ENCODE data around the gene PTGER3.

PTGER3 gene

DNA sequence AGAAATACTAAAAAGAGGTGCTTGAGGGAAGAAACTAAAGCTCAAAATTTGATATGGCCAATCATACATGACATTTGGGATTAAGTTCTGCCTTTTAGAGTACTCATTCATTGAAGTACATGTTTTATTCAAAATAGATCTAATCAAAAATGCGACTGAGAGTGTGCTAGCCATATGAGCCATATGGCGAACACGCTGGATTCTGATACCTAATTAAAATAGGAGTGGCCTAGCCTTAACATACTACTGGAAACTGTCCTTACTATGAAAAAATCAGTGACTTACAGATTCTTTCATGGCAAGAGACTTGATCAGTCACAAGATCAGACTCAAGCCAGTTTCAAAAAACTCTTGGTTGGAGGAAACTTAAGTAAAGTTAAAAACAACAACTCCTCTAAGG lies 73.9 kb downstream of the PTGER3 start:
- Histone ChIP-seq H3K79me2 (ENCODE audit: low read length) (no peaks in the 10 kb centered on the region), H3K36me3 (replicated peaks; ENCODE audit: low read depth, low read length) (no peaks in the 10 kb centered on the region), H2AFZ (ENCODE audit: low read depth, low read length) (no peak overlapping the region), H3K4me3 (ENCODE audit: low read length) (no peak overlapping the region), H3K4me2 (ENCODE audit: low read length) (no peak overlapping the region), H3K4me1 (ENCODE audit: low read length) (peaks cover 6% of the 10 kb centered on the region), H3K27ac (ENCODE audit: low read length) (no peak overlapping the region), H3K9me3 (ENCODE audit: insufficient read depth, low read length) (no peaks in the 10 kb centered on the region), H3K27me3 (ENCODE audit: low read depth, low read length) (no peaks in the 10 kb centered on the region), H4K20me1 (ENCODE audit: insufficient read depth, low read length) (no peaks in the 10 kb centered on the region), H3K9ac (ENCODE audit: low read length) (no peak overlapping the region)
- TF ChIP-seq, protein P1, sequence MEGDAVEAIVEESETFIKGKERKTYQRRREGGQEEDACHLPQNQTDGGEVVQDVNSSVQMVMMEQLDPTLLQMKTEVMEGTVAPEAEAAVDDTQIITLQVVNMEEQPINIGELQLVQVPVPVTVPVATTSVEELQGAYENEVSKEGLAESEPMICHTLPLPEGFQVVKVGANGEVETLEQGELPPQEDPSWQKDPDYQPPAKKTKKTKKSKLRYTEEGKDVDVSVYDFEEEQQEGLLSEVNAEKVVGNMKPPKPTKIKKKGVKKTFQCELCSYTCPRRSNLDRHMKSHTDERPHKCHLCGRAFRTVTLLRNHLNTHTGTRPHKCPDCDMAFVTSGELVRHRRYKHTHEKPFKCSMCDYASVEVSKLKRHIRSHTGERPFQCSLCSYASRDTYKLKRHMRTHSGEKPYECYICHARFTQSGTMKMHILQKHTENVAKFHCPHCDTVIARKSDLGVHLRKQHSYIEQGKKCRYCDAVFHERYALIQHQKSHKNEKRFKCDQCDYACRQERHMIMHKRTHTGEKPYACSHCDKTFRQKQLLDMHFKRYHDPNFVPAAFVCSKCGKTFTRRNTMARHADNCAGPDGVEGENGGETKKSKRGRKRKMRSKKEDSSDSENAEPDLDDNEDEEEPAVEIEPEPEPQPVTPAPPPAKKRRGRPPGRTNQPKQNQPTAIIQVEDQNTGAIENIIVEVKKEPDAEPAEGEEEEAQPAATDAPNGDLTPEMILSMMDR (IDR thresholded peaks at IDR 0.05; ENCODE audit: low read depth, low read length) = no peak
- no peak for TF ChIP-seq EZH2phosphoT487 (IDR thresholded peaks at IDR 0.05; ENCODE audit: low read depth)

DNA sequence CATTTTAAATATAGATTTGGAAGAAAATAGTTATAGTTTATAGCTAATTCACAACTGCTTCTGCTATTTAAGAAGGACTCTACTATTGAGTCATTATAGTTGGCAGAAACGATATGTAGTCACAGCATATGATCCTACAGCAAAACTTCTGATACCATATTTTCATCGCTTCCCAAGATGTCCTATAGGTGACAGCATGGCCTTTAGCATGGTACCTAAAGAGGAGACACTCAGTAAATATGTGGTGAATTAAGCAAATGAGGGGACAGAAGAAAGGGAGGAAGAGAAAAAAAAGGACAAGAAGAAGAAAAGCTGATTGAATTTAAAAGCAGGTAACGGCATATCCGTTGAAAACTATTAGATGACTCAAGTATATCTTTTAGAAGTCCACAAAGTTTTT lies 77.2 kb downstream of the PTGER3 start:
- Histone ChIP-seq H2AFZ (ENCODE audit: low read depth, low read length) (no peak overlapping the region), H3K4me3 (ENCODE audit: low read length) (no peak overlapping the region), H3K4me1 (ENCODE audit: low read length) (no peaks in the 10 kb centered on the region), H4K20me1 (ENCODE audit: insufficient read depth, low read length) (no peaks in the 10 kb centered on the region), H3K27ac (ENCODE audit: low read length) (no peak overlapping the region), H3K9ac (ENCODE audit: low read length) (no peak overlapping the region), H3K27me3 (ENCODE audit: low read depth, low read length) (no peaks in the 10 kb centered on the region), H3K4me2 (ENCODE audit: low read length) (no peak overlapping the region), H3K36me3 (replicated peaks; ENCODE audit: low read depth, low read length) (no peaks in the 10 kb centered on the region), H3K9me3 (ENCODE audit: insufficient read depth, low read length) (no peaks in the 10 kb centered on the region), H3K79me2 (ENCODE audit: low read length) (no peaks in the 10 kb centered on the region)
- TF ChIP-seq EZH2phosphoT487 (IDR thresholded peaks at IDR 0.05; ENCODE audit: low read depth) = no peak
- TF ChIP-seq, protein P1 (IDR thresholded peaks at IDR 0.05; ENCODE audit: low read depth, low read length) = peak; percentile 43

DNA sequence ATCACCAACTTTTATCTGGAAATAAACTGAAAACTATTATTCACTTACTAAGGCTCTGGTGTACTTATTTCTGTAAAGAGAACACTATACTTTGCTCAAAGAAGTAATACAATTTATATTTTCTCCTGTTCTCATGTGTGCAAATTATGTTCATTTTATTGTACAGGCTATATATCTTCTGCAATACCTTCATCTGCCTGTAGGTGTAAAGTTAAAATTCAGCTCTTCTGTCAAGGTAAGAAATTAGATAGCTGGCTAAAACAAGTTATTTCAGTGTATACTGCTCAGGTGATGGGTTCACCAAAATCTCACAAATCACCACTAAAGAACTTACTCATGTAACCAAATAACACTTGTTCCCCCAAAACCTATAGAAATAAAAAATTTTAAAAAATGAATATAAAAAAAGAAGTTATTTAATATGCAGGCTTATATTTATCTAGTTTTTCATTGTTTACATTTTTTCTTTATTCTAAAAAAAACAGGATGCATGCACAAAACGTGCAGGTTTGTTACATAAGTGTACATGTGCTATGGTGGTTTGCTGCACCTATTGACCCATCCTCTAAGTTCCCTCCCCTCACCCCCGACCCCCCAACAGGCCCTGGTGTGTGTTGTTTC lies 81.5 kb downstream of the PTGER3 start:
- Histone ChIP-seq H3K4me2 (ENCODE audit: low read length) (no peak overlapping the region), H3K9me3 (ENCODE audit: insufficient read depth, low read length) (no peaks in the 10 kb centered on the region), H3K4me3 (ENCODE audit: low read length) (no peak overlapping the region), H4K20me1 (ENCODE audit: insufficient read depth, low read length) (no peaks in the 10 kb centered on the region), H2AFZ (ENCODE audit: low read depth, low read length) (no peak overlapping the region), H3K27ac (ENCODE audit: low read length) (no peak overlapping the region), H3K9ac (ENCODE audit: low read length) (no peak overlapping the region), H3K4me1 (ENCODE audit: low read length) (no peaks in the 10 kb centered on the region), H3K27me3 (ENCODE audit: low read depth, low read length) (no peaks in the 10 kb centered on the region), H3K79me2 (ENCODE audit: low read length) (no peaks in the 10 kb centered on the region), H3K36me3 (replicated peaks; ENCODE audit: low read depth, low read length) (no peaks in the 10 kb centered on the region)
- TF ChIP-seq, protein P1 (IDR thresholded peaks at IDR 0.05; ENCODE audit: low read depth, low read length) = no peak
- TF ChIP-seq EZH2phosphoT487 (IDR thresholded peaks at IDR 0.05; ENCODE audit: low read depth) = no peak

DNA sequence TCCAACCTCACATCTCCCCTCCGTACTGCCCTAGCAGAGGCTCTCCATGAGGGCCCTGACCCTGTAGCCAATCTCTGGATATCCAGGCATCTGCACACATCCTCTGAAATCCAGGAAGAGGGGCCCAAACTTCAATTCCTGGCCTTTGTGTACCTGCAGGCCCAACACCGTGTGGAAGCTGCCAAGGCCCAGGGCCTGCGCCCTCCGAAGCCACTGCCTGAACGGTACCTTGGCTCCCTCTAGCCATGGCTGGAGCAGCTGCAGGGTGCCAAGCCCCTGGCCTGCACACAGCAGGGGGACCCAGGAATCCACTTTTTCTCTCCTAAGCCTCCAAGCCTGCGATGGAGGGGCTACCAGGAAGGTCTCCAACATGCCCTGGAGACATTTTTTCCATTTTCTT lies 84.2 kb downstream of the PTGER3 start:
- Histone ChIP-seq H4K20me1 (ENCODE audit: insufficient read depth, low read length) (no peaks in the 10 kb centered on the region), H3K9ac (ENCODE audit: low read length) (no peak overlapping the region)
- TF ChIP-seq, protein P1 (IDR thresholded peaks at IDR 0.05; ENCODE audit: low read depth, low read length) = no peak
- no peak for TF ChIP-seq EZH2phosphoT487 (IDR thresholded peaks at IDR 0.05; ENCODE audit: low read depth)

More for the DNA sequence above, 84.2 kb downstream of the PTGER3 start:
- no peaks in the 10 kb centered on the region for H3K27me3 ChIP-seq (ENCODE audit: low read depth, low read length)
- H2AFZ ChIP-seq (ENCODE audit: low read depth, low read length) = no peak overlapping the region
- H3K4me3 ChIP-seq (ENCODE audit: low read length) = no peak overlapping the region
- H3K4me1 ChIP-seq (ENCODE audit: low read length) = no peaks in the 10 kb centered on the region
- no peak overlapping the region for H3K27ac ChIP-seq (ENCODE audit: low read length)
- H3K9me3 ChIP-seq (ENCODE audit: insufficient read depth, low read length) = no peaks in the 10 kb centered on the region
- H3K79me2 ChIP-seq (ENCODE audit: low read length) = no peaks in the 10 kb centered on the region
- no peak overlapping the region for H3K4me2 ChIP-seq (ENCODE audit: low read length)
- no peaks in the 10 kb centered on the region for H3K36me3 ChIP-seq (replicated peaks; ENCODE audit: low read depth, low read length)
